HG03196 (cell line): ENCODE data around the gene DCPS.
"Not testable (repeated sequence)": the region's sequence is repeated elsewhere in the genome, so short reads cannot be mapped to it uniquely, and the experiment has no call there.

Experiments
- ATAC-seq: cut with Tn5 transposase; IDR thresholded peaks from one replicate; pipeline ENCODE4 v1.9.1; 2021; ENCODE audit not compliant: unreplicated experiment

The DCPS gene

GRCh38 chr11:126288237-126288636, 15.6 kb upstream of the DCPS start:
- ATAC-seq = no peak

DNA sequence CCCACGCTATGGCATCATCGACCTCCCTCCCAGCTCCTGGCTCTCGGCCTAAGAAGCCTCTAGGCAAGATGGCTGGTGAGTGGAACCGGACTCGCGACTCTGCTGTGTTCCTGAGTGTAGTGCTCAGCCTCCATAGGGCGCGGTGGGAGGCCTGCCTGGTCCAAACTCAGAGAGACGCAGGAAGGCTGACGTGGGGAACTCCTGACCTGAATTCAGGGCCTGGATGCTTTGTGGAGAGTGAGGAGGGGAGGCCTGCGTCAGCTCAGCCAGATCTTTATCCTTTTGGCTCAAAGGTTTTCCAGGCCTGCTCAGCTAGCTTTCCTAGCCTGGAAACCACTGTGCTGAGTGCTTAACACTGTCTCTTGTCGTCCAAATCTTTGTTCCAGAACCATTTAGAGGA, 13.0 kb upstream of the DCPS start:
- no peak for ATAC-seq

GRCh38 chr11:126293726-126294125, 10.1 kb upstream of the DCPS start:
- no peak for ATAC-seq

GRCh38 chr11:126297004-126297403, 6.9 kb upstream of the DCPS start:
- ATAC-seq = no peak

GRCh38 chr11:126304457-126305075, 706 bp downstream of the DCPS start:
- no peak for ATAC-seq

GRCh38 chr11:126305699-126306098, 1.8 kb downstream of the DCPS start:
- ATAC-seq = peak; percentile 43

DNA sequence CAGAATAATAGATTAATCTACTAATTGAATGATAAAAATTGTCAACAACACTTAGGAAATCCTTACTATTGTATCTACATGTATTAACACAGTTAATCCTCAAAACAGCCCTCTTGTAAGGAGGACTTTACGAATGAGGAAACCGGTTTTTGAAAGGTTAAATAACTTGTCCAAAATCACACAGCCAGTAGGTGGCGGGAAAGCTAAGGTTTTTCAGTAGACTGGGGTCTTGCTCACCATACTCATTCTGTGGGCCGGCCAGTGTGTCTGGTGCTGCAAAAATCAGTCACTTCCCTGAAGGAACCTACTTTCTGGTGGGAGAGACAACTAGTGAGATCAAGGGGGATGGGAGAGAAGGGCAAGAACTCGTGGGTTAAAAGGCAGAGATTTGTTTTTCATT, 3.8 kb downstream of the DCPS start:
- no peak for ATAC-seq

- ATAC-seq = no peak
These were observed 4.4 kb downstream of the DCPS start for GRCh38 chr11:126308271-126308671.

- ATAC-seq = not testable (repeated sequence)
These were observed 4.9 kb downstream of the DCPS start for GRCh38 chr11:126308771-126309170.

GRCh38 chr11:126310200-126310991, 6.5 kb downstream of the DCPS start:
- peak; percentile 46 for ATAC-seq

GRCh38 chr11:126310992-126311310, 7.1 kb downstream of the DCPS start:
- no peak for ATAC-seq

DNA sequence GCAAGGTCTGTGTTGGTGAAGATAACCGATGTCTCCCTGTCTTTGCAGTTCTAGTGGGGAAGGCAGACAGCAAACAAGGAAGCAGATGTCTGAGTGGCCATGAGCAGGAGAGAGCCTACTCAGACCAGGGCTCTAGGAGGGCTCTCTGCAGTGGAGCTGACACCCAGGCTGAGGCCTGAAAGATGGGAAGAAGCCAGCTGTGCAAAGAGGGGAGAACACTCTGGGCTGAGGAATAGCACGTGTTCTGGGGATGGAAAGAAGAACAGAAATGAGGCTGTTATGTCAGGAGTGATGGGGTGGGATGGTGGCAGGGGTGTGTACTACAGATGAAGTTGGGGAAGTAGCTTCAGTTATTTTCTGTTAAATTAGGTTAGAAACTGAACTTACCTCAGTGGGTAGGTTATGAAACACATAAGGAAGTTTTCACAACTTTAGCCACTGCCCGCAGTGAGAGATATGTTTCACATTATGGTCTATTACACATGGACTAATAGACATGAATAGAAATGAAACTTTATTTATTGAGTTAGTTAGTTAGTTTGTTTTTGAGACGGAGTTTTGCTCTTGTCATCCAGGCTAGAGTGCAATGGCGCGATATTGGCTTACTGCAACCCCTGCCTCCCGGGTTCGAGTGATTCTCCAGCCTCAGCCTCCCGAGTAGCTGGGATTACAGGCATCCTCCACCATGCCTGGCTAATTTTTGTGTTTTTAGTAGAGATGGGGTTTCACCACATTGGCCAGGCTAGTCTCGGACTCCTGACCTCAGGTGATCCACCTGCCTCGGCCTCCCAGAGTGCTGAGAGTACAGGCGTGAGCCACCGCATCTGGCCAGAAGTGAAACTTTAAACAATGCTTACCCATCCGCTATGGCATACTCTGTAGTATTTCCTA, 7.8 kb downstream of the DCPS start:
- peak; percentile 65 for ATAC-seq

DNA sequence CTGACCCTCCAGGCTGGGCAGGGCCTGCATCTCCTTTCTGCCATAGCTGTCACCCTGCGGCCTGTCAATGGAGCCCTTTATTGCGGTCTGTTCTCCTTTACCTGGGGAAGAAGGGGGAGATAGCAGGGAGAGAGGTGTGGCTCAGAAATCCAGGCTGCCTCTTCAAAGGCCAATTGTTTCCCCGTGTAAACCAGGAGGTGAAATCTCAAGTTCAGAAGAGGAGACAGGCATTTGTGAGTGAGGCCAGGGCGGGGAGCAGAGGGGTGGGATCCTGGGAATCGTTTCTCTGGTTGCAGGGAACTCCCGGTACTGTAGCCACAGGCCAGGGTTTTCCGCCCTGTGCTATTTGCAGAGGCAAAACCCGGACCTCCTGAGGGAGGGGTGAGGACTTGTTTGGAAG, 9.1 kb downstream of the DCPS start:
- ATAC-seq = no peak

GRCh38 chr11:126313826-126314225, 10.0 kb downstream of the DCPS start:
- no peak for ATAC-seq

DNA sequence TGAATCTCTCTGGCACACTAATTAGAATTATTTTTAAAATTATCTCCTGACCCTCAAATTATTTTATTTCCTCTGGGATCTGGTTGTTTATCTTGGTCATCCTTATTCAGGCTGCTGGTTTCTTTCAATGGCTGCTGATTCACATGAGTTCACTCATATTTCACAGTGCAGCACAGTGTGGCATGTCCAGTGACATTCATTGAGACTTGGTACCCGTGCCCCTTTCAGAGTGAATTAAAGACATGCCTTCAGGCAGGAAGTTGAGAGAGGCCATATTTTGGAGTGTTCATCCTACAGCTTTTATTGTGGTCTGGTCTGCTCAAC, 13.5 kb downstream of the DCPS start:
- ATAC-seq = no peak

- ATAC-seq = peak; percentile 42
These were observed 14.1 kb downstream of the DCPS start for GRCh38 chr11:126317756-126318573.

DNA sequence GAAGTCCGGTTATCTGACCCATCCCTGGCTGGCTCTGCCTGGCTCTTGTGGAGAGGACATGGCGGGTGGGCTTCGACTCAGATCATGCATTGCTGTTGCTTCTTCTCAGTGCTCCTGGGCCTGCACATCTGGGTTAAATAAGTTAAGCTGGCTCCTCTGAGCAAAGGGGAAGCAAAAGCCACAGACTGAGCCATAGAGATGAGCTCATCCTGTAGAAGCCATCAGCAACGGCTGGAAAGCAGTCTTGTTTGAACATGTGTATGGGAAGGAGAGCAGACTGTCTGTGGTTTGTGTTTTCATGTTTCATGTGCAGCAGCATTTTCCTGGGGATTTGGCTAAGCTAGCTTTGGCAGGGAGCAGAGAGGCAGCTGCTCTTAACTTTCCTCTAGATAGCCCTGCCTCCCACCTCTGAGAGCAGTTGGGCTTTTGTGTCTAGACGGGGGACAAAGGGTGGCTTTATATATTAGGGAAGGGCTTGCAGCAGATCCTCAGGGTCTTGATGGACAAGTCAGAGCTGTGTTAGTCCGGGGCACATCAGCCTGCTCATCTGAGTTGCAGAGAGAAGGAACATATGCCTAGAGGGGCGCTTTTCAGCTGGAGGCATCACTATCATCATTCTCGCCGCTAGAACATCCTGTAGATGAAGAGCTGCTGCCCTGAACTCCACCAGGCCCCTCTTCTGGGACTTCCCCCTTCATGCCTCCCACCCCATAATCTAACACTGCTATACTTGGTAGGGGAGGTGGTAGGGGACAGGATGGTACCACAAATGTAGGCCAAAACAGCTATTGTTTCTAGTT, 14.9 kb downstream of the DCPS start:
- peak; percentile 86 for ATAC-seq

- no peak for ATAC-seq
These were observed 15.5 kb downstream of the DCPS start for GRCh38 chr11:126319374-126319740.

DNA sequence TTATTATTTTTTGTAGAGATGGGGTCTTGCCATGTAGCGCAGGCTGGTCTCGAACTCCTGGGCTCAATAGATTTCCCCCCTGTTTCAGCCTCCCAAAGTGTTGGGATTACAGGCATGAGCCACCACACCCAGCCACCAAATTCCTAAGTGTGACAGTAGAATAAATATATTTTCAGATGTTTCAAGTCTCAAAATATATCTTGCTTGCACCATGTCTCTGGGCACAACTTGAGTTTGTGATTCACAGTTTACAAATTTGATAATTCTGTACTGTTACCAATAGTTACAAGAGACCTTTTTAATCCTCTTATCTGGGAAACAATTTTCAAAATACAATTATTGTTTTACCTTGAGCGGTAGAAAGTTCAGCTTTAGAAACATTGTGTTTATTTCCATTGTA, 19.1 kb downstream of the DCPS start:
- ATAC-seq = no peak

DNA sequence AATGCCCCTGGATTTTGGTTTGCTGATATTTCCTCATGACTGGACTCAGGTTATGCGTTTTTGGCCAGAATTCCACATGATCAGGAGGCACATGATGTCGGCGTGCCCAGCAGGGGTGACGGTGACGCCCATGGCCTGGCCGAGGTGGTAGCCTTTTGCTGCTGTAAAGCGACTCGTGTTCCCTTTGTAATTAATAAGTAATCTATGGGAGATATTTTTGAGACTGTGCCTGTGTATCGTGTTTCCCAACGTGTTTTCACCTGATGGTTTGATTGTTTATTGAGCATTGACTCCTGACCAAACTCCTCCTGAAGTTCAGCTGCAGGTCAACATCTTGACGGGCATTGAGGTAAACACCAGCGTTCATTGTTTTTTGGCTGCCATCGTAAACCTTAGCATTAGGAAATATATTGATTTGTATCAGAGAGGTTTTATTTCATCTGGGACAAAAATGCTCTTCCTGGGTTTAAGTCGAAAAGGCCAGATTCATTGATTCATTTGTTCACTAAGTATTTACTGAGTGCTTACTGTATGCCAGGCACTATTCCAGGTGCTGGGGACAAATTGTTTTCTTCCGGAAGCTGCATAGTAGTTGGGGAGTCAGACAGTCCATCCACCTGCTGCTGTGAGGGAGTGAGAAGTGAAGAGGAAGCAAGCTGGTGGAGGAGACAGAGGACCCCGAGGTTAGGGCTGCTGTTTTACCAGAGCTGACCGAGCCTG, 23.6 kb downstream of the DCPS start:
- ATAC-seq = no peak
